Testis (tissue), 3 donors: ENCODE results near the gene CYP26A1. TPM values are rescaled to one million over a fixed set of nuclear protein-coding genes. Genes with fewer than 3 reads are reported as not detected.

Experiments
- DNase-seq: peaks from one replicate; pipeline ENCODE4 v3.0.0-alpha.2; 2019
- H3K27ac ChIP-seq, 2 donors: fragments of 200-600 bp; sonication (generic); one replicate each; pipeline ENCODE4 v1.5.1; 2019
- H3K27me3 ChIP-seq: fragments of 200-600 bp; sonication (generic); one replicate; pipeline ENCODE4 v1.5.1; 2019
- H3K36me3 ChIP-seq: fragments of 200-600 bp; sonication (generic); one replicate; pipeline ENCODE4 v1.5.1; 2017; ENCODE audit warnings: low read depth; ENCODE audit errors: missing control alignments
- H3K4me1 ChIP-seq: fragments of 200-600 bp; sonication (generic); one replicate; pipeline ENCODE4 v1.5.1; 2019
- H3K4me3 ChIP-seq, 2 donors: fragments of 200-600 bp; sonication (generic); one replicate each; pipeline ENCODE4 v1.5.1; 2017 to 2019
- H3K9me3 ChIP-seq: fragments of 200-600 bp; sonication (generic); one replicate; pipeline ENCODE4 v1.5.1; 2017
- POLR2A ChIP-seq: fragments of 450-650 bp; IDR thresholded peaks from one replicate; pipeline ENCODE4 v1.6.1; 2017; ENCODE audit warnings: antibody characterized with exemption, mild to moderate bottlenecking, moderate library complexity
- WGBS, 2 donors: methylation state at CpG; one replicate each; pipeline ENCODE4 v1.1.5; 2018; 5-methylcytosine and 5-hydroxymethylcytosine counted together
- intact Hi-C: fragments of 100-400 bp; cut with DNase I; formaldehyde crosslinking; loops from one replicate; pipeline ENCODE4 v1.15.1; 2023; ENCODE audit warnings: low total_unique reads
- polyA plus RNA-seq: library from polyadenylated mRNA; stranded (reverse); fragments of 350-450 nt; fragmentation: Illumina TruSeq; extraction: RNeasy Lipid Tissue Mini Kit (QIAGEN cat#74804); gene quantifications from one replicate; pipeline ENCODE4 v1.2.3, GENCODE V29; 2014; ENCODE audit warnings: low read depth, low replicate concordance; ENCODE audit not compliant: insufficient read depth
- total RNA-seq, 2 donors: library from RNA; depleted of rRNA; stranded (reverse); fragments of >200 nt; gene quantifications; one replicate each; pipeline ENCODE4 v1.2.3, GENCODE V29; 2016
- TF ChIP-seq, protein P1 (sequence below), 3 experiments: fragments of 450-650 bp in 2 of 3; fragments of 200-600 bp in 1 of 3; sonication (generic) in 1 of 3; IDR thresholded peaks; one replicate each; pipeline ENCODE4 v1.5.1; 2016 to 2019; ENCODE audit warnings: antibody characterized with exemption in 3 of 3, mild to moderate bottlenecking in 2 of 3, moderate library complexity in 1 of 3

CYP26A1 gene
- total and polyA plus RNA-seq, 3 donors from 2014 or later, result 0.57 TPM; not detected in 2

DNA sequence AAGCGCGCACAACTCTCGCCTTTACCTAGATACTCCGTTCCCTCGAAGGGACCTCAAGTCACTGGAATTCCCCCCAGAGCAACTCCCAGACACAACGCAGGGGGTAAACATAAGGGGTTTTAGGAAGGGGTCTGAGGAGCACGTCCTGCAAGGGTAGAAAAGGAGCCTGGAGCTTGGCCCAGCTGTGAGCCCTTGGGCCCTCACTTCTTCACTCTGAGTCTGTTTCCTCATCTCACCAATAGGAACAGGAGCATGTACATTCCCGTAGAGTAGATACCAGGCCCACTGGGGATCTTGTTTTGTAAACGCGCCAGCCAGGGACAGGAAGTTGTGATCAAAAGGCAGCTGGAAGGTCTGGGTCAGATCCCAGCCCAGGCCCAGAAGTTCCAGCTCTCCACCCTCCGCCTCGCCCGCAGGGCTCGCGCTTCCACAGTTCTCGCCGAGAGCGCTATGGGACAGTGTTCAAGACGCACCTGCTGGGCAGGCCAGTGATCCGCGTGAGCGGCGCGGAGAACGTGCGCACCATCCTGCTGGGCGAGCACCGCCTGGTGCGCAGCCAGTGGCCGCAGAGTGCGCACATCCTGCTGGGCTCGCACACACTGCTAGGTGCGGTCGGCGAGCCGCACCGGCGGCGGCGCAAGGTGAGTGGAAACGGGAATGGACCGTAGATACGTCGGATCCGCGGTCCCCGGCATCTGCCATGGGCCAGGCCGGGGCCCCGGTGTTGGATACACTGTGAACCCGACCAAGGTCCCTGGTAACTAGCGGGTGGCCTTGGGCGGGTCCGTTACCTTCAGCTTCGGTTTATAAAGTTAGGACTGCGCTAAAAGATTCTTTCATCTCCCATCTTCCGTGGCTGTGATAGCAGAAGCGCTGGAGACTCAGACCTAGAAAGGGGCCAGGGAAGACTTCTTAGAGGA, 11.8 kb upstream of the CYP26A1 start:
- no peak overlapping the region for H3K27ac ChIP-seq
- TF ChIP-seq POLR2A, result no peak
- TF ChIP-seq, protein P1, sequence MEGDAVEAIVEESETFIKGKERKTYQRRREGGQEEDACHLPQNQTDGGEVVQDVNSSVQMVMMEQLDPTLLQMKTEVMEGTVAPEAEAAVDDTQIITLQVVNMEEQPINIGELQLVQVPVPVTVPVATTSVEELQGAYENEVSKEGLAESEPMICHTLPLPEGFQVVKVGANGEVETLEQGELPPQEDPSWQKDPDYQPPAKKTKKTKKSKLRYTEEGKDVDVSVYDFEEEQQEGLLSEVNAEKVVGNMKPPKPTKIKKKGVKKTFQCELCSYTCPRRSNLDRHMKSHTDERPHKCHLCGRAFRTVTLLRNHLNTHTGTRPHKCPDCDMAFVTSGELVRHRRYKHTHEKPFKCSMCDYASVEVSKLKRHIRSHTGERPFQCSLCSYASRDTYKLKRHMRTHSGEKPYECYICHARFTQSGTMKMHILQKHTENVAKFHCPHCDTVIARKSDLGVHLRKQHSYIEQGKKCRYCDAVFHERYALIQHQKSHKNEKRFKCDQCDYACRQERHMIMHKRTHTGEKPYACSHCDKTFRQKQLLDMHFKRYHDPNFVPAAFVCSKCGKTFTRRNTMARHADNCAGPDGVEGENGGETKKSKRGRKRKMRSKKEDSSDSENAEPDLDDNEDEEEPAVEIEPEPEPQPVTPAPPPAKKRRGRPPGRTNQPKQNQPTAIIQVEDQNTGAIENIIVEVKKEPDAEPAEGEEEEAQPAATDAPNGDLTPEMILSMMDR (IDR thresholded peaks at IDR 0.05), result no peak
- intact Hi-C loops, result no loop called here
- H3K36me3 ChIP-seq, result no peaks in the 10 kb centered on the region
- H3K4me3 ChIP-seq, result peak overlapping the region in 1 of 2 donors; percentile 11
- no peaks in the 10 kb centered on the region for H3K9me3 ChIP-seq
- H3K4me1 ChIP-seq, result peaks cover 9% of the 10 kb centered on the region
- DNase-seq, result no peak
- WGBS, 2 donors, result 22 to 38% methylated on average over 30 to 56 of the region's 57 CpGs
- H3K27me3 ChIP-seq, result no peaks in the 10 kb centered on the region

DNA sequence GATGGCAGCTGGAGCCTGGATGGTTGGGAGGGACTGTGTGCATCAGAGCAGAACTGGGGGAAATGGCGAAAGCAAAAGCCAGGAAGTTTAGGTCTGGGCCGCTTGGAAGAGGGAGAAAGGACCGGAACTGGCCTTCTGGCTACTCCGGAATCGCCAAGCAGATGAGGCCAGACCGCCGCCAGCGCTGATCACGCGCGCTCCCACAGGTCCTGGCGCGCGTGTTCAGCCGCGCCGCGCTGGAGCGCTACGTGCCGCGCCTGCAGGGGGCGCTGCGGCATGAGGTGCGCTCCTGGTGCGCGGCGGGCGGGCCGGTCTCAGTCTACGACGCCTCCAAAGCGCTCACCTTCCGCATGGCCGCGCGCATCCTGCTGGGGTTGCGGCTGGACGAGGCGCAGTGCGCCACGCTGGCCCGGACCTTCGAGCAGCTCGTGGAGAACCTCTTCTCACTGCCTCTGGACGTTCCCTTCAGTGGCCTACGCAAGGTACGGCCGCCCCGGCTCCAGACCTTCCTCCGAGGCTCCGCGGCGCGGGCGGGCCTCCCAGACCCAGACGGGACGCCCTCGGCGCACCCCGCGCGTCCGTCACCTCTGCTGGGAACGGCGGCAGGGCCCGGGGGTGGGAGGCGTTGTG, 11.1 kb upstream of the CYP26A1 start:
- Histone ChIP-seq H3K4me3 (peak overlapping the region; percentile 11 to 21), H3K27ac (no peak overlapping the region), H3K9me3 (no peaks in the 10 kb centered on the region), H3K27me3 (no peaks in the 10 kb centered on the region), H3K36me3 (no peaks in the 10 kb centered on the region), H3K4me1 (peaks cover 9% of the 10 kb centered on the region)
- 3 to 18% methylated on average over 10 to 58 of the region's 68 CpGs for whole genome bisulfite sequencing, 2 donors
- intact Hi-C loops, result no loop called here
- peak; percentile 52 for DNase-seq
- TF ChIP-seq, protein P1 (IDR thresholded peaks at IDR 0.05), result peak; percentile 19 to 51 (median 49)
- no peak for TF ChIP-seq POLR2A

GRCh38 chr10:93063144-93063976, 10.3 kb upstream of the CYP26A1 start:
- Histone ChIP-seq H3K4me3 (peak overlapping the region; percentile 11 to 21), H3K9me3 (no peaks in the 10 kb centered on the region), H3K4me1 (peaks cover 11% of the 10 kb centered on the region), H3K27ac (no peak overlapping the region), H3K36me3 (no peaks in the 10 kb centered on the region), H3K27me3 (no peaks in the 10 kb centered on the region)
- DNase-seq, result no peak
- TF ChIP-seq, protein P1 (IDR thresholded peaks at IDR 0.05), result no peak
- TF ChIP-seq POLR2A, result no peak
- intact Hi-C loops, result no loop called here
- 51 to 68% methylated on average over 12 to 30 of the region's 43 CpGs for WGBS, 2 donors

GRCh38 chr10:93063977-93064660, 9.6 kb upstream of the CYP26A1 start:
- 78 to 90% methylated on average over 7 to 9 of the region's 9 CpGs for WGBS, 2 donors
- no peaks in the 10 kb centered on the region for H3K27me3 ChIP-seq
- H3K36me3 ChIP-seq, result no peaks in the 10 kb centered on the region
- DNase-seq, result no peak
- peaks cover 19% of the 10 kb centered on the region for H3K4me1 ChIP-seq
- H3K4me3 ChIP-seq, result no peak overlapping the region
- intact Hi-C loops, result no loop called here
- TF ChIP-seq, protein P1 (IDR thresholded peaks at IDR 0.05), result no peak
- TF ChIP-seq POLR2A, result no peak
- no peak overlapping the region for H3K27ac ChIP-seq
- no peaks in the 10 kb centered on the region for H3K9me3 ChIP-seq
